ENCODE measurements around the gene COL27A1. TPM values are rescaled to one million over a fixed set of nuclear protein-coding genes. Genes with fewer than 3 reads are reported as not detected.

Gene COL27A1
- total RNA-seq, 1 experiment from 2014 or later: 12.0 TPM

DNA sequence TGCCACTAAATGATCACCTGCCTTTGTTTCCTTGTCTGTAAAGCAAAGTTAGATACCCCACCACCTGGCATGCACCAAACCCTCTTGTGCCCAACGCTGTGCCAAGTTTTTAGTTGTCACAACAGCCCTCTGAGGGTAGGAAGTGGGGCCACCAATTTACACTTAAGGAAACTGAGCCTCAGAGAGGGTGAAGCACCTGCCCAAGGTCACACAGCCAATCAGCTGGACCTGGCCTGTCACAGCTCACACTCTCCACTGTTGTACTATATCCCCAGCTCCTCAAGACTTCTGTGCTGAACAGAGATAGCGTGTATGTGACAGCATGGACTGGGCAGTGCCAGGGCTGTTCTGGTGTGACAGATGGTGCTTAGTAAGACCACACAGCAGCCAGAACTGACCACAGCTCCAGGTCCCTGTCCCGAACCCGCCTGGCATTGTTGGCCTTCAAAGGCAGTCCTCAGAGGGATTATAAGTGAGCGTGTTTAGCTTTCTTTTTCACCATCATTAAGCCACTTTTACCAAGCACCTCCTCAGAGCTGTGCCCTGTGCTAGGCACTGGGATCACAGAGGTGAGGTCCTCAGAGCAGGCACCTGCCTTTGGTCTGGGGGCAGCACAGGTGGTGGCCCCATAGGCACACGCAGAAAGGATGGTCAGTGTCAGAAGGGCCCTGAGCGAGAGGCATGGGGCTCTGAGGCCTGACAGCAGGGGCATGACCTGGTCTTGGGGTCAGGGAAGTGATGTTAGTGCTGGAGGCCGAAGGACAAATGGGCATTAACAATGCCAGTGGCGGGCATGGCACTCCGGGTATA is 71.1 kb downstream of the COL27A1 start:
- TF ChIP-seq TCF7L2 (IDR thresholded peaks at IDR 0.05; ENCODE audit: borderline replicate concordance, extremely low read depth, insufficient read depth, insufficient read length) (no peak), POLR2A (IDR thresholded peaks at IDR 0.05; ENCODE audit: borderline replicate concordance, extremely low read depth, insufficient read depth, insufficient read length) (no peak), SRF (IDR thresholded peaks at IDR 0.05; ENCODE audit: low read depth) (no peak), SIN3A (IDR thresholded peaks at IDR 0.05; ENCODE audit: low read depth) (no peak), SP1 (IDR thresholded peaks at IDR 0.05; ENCODE audit: low read depth) (no peak), EZH2 (IDR thresholded peaks at IDR 0.05) (no peak), ELF1 (IDR thresholded peaks at IDR 0.05; ENCODE audit: borderline replicate concordance, low read depth) (no peak), EZH2phosphoT487 (IDR thresholded peaks at IDR 0.05; ENCODE audit: borderline replicate concordance) (no peak), EGR1 (IDR thresholded peaks at IDR 0.05; ENCODE audit: low read depth) (no peak), RAD21 (IDR thresholded peaks at IDR 0.05; ENCODE audit: low read depth) (no peak)
- TF ChIP-seq, protein P1, sequence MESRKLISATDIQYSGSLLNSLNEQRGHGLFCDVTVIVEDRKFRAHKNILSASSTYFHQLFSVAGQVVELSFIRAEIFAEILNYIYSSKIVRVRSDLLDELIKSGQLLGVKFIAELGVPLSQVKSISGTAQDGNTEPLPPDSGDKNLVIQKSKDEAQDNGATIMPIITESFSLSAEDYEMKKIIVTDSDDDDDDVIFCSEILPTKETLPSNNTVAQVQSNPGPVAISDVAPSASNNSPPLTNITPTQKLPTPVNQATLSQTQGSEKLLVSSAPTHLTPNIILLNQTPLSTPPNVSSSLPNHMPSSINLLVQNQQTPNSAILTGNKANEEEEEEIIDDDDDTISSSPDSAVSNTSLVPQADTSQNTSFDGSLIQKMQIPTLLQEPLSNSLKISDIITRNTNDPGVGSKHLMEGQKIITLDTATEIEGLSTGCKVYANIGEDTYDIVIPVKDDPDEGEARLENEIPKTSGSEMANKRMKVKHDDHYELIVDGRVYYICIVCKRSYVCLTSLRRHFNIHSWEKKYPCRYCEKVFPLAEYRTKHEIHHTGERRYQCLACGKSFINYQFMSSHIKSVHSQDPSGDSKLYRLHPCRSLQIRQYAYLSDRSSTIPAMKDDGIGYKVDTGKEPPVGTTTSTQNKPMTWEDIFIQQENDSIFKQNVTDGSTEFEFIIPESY (IDR thresholded peaks at IDR 0.05; ENCODE audit: extremely low read depth, insufficient replicate concordance, low read length): no peak
- TF ChIP-seq, protein P2, sequence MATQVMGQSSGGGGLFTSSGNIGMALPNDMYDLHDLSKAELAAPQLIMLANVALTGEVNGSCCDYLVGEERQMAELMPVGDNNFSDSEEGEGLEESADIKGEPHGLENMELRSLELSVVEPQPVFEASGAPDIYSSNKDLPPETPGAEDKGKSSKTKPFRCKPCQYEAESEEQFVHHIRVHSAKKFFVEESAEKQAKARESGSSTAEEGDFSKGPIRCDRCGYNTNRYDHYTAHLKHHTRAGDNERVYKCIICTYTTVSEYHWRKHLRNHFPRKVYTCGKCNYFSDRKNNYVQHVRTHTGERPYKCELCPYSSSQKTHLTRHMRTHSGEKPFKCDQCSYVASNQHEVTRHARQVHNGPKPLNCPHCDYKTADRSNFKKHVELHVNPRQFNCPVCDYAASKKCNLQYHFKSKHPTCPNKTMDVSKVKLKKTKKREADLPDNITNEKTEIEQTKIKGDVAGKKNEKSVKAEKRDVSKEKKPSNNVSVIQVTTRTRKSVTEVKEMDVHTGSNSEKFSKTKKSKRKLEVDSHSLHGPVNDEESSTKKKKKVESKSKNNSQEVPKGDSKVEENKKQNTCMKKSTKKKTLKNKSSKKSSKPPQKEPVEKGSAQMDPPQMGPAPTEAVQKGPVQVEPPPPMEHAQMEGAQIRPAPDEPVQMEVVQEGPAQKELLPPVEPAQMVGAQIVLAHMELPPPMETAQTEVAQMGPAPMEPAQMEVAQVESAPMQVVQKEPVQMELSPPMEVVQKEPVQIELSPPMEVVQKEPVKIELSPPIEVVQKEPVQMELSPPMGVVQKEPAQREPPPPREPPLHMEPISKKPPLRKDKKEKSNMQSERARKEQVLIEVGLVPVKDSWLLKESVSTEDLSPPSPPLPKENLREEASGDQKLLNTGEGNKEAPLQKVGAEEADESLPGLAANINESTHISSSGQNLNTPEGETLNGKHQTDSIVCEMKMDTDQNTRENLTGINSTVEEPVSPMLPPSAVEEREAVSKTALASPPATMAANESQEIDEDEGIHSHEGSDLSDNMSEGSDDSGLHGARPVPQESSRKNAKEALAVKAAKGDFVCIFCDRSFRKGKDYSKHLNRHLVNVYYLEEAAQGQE (IDR thresholded peaks at IDR 0.05; ENCODE audit: low read depth): no peak
- H3K36me3 ChIP-seq (ENCODE audit: control insufficient read depth in 1 of 2, insufficient read depth in 2 of 2, low read length in 2 of 2): no peaks in the 10 kb centered on the region
- ChIA-PET POLR2A (no interaction called here), RAD21 (ENCODE audit: low non-redundant PET in 1 of 2, low total read pairs in 2 of 2, uncharacterized antibody in 2 of 2, unreplicated experiment in 2 of 2) (no interaction called here), CTCF (no interaction called here)
- intact Hi-C loops (cut with micrococcal nuclease): no loop called here
- peaks cover 6 to 27% of the 10 kb centered on the region in 2 experiments for H3K4me1 ChIP-seq (ENCODE audit: control insufficient read depth in 1 of 2, insufficient read depth in 2 of 2, low read length in 2 of 2)
- no peak overlapping the region for H3K4me2 ChIP-seq (ENCODE audit: low read length)
- no peaks in the 10 kb centered on the region for H3K79me2 ChIP-seq (ENCODE audit: insufficient read depth, low read length)
- H3K4me3 ChIP-seq (replicated peaks in 1 of 2; ENCODE audit: low read depth in 1 of 2, low read length in 2 of 2): no peak overlapping the region
- ATAC-seq (no peak), DNase-seq (ENCODE audit: low read depth, low spot score) (no peak)
- BruUV-seq (replicated peaks): no TSS peak
- no peak overlapping the region for H3K9ac ChIP-seq (ENCODE audit: low read length)
- H3K9me2 ChIP-seq (ENCODE audit: insufficient read depth): no peaks in the 10 kb centered on the region
- H4K20me1 ChIP-seq (ENCODE audit: insufficient read depth): no peaks in the 10 kb centered on the region
- H2AFZ ChIP-seq (ENCODE audit: low read depth, low read length, poor library complexity, severe bottlenecking): no peak overlapping the region
- no peak overlapping the region for H3K27ac ChIP-seq (ENCODE audit: low read depth, low read length)
- no peaks in the 10 kb centered on the region for H3K27me3 ChIP-seq (ENCODE audit: insufficient read depth, low read length)
- no peaks in the 10 kb centered on the region for H3K9me3 ChIP-seq (ENCODE audit: control insufficient read depth in 1 of 2, insufficient read depth in 1 of 2, low read depth in 1 of 2, low read length in 2 of 2)

Measured in HCT116 (cell line).